Sigmoid colon (tissue), 4 donors: ENCODE data around the gene ATP5ME.

Source experiments
- EP300 ChIP-seq, 4 donors: sonication (generic); formaldehyde crosslinking; IDR thresholded peaks; one replicate each; pipeline ENCODE4 v1.6.1; 2017; ENCODE audit warnings: antibody characterized with exemption in 4 of 4
- POLR2A ChIP-seq, 2 donors: fragments of 450-650 bp; IDR thresholded peaks; one replicate each; pipeline ENCODE4 v1.6.1; 2016; ENCODE audit warnings: antibody characterized with exemption in 2 of 2, mild to moderate bottlenecking in 2 of 2, moderate library complexity in 2 of 2
- POLR2AphosphoS5 ChIP-seq, 4 donors: sonication (generic); formaldehyde crosslinking; IDR thresholded peaks; one replicate each; pipeline ENCODE4 v1.6.1; 2017; ENCODE audit warnings: antibody characterized with exemption in 4 of 4
- TF ChIP-seq, protein P1 (sequence below), 4 experiments: fragments of 450-650 bp in 3 of 4; fragments of 200-600 bp in 1 of 4; IDR thresholded peaks; one replicate each; pipeline ENCODE4 v1.5.1; 2016 to 2019; ENCODE audit warnings: antibody characterized with exemption in 4 of 4, mild to moderate bottlenecking in 3 of 4, moderate library complexity in 2 of 4

DNA sequence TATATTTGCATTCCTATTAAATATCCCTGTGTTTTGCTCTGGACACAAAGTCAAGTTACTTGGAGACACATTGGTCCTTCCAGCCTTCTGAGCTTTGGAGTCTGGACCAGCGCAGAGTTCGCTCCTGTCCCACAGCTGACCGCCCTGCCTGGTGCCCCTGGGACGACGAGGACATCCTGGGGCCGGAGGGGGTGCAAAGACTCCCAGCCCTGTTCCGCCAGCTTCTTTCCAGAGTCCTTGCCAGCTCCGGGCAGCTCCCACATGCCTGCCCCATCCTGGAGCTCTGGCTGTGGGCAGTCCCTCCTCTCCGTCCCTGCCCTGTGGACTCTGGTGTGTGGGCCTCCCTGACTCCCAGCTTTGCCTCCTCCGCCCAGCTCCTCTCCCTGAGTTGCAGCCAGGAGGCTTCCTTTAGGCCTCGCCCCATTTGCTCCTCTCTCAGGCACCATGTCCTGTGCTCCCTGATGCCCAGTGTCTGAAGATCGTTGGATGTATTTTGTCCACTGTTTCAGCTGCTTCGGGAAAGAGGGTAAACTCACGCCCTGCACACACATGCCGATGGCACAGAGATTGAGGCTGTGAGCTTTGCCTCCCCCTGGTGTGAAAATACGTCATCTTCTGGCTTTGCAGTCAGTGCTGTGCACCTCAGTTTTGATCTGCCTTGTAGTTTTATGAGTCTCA is 26.6 kb upstream of the ATP5ME start:
- TF ChIP-seq, protein P1, sequence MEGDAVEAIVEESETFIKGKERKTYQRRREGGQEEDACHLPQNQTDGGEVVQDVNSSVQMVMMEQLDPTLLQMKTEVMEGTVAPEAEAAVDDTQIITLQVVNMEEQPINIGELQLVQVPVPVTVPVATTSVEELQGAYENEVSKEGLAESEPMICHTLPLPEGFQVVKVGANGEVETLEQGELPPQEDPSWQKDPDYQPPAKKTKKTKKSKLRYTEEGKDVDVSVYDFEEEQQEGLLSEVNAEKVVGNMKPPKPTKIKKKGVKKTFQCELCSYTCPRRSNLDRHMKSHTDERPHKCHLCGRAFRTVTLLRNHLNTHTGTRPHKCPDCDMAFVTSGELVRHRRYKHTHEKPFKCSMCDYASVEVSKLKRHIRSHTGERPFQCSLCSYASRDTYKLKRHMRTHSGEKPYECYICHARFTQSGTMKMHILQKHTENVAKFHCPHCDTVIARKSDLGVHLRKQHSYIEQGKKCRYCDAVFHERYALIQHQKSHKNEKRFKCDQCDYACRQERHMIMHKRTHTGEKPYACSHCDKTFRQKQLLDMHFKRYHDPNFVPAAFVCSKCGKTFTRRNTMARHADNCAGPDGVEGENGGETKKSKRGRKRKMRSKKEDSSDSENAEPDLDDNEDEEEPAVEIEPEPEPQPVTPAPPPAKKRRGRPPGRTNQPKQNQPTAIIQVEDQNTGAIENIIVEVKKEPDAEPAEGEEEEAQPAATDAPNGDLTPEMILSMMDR (IDR thresholded peaks at IDR 0.05) = no peak
- no peak for TF ChIP-seq POLR2AphosphoS5 (IDR thresholded peaks at IDR 0.05)
- TF ChIP-seq POLR2A (IDR thresholded peaks at IDR 0.05) = no peak
- no peak for TF ChIP-seq EP300 (IDR thresholded peaks at IDR 0.05)
